Femur (tissue), 1 donor: ENCODE data around the gene PRDM16.

Experiments
- DNase-seq: peaks from one replicate; pipeline ENCODE4 v3.0.0-alpha.2; 2017

Gene PRDM16

GRCh38 chr1:3472906-3473305 lies 403.9 kb downstream of the PRDM16 start:
- DNase-seq, result no peak

GRCh38 chr1:3473381-3473844 lies 404.4 kb downstream of the PRDM16 start:
- peak; percentile 64 for DNase-seq

GRCh38 chr1:3474016-3474415 lies 405.0 kb downstream of the PRDM16 start:
- no peak for DNase-seq

DNA sequence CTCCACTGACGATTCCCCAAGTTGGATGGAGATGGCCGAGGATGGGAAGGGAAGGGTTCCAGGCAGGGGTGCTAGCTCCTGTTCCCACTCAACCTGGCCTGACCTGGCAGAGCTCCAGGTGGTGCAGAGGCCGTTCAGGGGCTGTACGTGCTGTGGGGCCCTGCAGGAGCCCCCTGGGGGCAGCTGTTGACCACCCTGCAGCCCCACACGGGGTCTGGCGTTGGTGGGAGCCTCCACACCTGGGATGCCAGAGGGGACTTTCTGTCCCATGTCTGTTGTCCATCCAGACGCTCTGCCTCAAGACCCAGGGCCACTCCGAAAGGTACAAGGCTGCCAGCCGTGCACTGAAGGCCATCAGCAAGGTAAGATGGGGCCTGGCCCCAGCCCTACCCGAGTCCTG lies 405.4 kb downstream of the PRDM16 start:
- DNase-seq, result no peak

DNA sequence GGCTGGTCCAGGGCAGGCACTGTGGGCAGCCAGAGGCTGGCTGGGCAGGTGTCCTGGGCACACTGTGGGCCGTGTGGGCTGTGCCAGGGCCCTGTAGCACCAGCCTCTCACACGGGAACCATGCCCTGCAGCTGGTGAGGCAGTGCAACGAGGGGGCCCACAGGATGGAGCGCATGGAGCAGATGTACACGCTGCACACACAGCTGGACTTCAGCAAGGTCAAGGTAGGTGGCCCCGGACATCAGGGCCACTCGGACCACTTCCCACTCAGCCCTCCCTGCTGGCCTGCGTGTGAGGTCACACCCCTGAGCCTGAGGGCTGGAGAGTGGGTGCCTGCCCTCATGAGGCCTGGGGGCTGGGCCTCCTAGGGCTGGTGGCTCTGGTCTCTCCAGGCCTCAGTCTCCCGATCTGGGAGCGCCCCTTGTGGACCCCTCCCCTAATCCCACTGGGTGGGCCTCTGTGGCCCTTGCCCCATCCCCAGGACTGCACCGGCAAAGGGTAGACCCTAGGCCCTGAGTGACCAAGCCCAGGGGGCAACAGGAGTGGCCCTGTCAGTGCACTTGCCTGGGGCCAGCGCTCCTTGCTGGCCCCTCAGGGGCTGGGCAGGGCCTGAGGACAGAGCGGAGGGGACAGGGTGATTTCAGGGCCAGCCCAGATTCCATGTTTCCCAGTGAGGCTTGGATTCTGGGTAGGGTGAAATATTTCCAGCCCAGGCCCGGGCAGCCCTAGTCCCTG lies 407.0 kb downstream of the PRDM16 start:
- no peak for DNase-seq

- DNase-seq, result no peak
Observed at GRCh38 chr1:3476666-3477065, 407.7 kb downstream of the PRDM16 start.

DNA sequence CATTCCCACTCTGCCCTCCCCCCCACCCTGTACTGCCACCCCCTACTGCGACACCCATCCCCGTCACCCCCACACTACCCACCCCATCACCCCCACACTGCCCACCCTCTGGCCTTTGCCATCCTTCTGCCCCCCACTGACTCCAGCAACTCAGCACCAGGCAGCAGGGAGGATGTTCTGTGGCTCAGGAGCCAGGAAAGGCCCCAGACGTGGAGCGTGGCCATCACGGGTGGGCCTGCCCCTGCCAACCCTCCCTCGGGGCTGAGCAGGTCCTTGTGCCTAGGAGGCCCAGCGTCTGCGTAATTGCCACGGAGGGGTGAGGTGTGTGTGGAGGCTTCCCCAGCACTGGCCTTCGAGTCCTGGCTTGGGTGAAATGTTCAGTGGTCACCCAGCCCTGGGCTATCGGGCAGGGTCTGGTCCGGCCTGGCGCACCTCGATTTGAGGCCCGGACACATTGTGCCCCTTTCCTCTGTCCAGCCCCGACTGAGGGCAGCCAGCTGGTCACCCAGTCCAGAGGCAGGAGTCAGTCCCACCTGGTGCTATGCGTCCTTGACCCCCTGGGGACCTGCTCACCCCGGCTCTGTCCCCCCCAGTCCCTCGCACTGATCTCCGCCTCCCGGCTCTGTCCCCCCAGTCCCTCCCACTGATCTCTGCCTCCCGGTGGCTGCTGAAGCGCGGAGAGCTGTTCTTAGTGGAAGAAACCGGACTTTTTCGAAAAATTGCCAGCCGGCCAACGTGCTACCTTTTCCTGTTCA lies 408.4 kb downstream of the PRDM16 start:
- DNase-seq, result no peak

DNA sequence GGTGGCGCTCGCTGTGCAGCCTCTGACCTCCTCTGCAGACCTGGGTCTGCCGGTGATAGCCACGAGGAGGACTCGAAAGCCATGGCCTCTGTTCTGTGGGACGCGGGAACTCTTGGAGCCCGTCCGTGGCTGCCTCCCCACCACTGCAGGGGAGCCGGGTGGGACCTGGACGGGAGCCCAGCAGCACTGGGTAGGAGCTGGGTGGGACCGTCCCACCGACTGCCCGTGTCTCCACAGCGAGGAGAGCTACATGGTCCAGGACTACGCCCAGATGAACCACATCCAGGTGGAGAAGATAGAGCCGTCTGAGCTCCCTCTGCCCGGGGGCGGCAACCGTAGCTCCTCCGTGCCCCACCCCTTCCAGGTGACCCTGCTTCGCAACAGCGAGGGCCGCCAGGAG lies 409.2 kb downstream of the PRDM16 start:
- DNase-seq, result no peak

DNA sequence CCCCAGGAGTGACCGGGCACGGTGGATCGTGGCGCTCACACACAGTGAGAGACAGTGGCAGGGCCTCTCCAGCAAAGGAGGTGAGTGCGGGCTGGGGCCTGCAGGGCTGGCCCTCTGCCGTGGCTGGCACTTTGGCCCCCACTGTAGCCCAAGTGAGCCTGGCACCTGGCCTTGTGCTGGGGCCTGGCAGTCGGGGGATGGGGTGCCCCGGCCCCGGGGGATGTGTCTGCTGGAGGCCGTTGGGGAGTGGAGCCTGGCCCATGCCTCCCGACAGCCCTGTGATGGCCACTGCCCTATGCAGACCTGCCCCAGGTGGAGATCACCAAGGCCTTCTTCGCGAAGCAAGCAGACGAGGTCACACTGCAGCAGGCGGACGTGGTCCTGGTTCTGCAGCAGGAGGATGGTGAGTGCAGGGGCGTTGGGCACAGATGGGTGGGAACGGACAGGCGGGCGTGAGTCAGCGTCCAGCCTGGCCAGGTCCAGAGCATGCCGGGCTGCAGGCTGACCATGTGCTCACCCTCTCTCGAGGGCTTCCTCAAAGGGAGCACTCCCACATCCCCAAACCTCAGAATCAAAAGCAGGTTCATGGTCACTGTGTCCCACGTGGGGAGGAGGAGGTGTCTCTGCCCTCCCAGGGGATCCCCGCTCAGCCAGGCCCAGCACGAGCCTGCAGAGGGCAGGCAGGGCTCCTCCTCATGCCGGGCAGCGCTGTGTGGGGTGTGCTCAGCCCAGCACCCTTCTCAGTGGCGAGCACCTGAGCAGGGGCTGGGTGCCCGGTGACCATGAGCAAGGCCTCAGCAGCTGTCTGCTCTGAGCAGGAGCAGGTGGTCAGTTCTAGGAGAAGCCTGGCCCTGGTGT lies 410.7 kb downstream of the PRDM16 start:
- no peak for DNase-seq

GRCh38 chr1:3480369-3480719 lies 411.3 kb downstream of the PRDM16 start:
- no peak for DNase-seq

- no peak for DNase-seq
Observed at GRCh38 chr1:3481046-3481445, 412.0 kb downstream of the PRDM16 start.

DNA sequence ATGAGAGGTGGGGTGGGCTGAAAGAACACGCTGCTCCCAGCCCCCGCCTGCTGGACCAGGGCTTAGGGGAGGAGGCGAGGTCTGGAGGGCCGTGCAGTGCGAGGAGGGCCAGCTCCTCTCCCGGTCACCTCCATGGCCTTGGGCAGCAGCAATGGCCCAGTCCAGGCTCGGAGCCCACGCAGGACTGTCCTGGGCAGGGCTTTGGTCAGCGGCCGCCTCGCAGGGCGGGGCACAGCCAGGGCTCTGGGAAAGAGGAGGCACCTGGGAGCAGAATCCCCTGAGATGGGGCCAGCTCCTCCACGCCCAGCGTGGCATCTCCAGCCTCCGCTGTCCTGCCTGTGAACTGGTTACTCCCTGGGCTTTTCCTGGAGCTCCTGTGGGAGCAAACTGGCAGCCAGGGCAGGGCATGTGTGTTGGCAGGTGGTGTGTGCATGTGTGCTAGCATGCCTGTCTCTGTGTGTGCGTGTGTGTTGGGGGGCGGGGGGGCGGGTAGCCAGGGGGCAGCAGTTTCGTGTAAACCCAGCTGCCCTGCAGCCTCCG lies 412.9 kb downstream of the PRDM16 start:
- no peak for DNase-seq

GRCh38 chr1:3482378-3482849 lies 413.4 kb downstream of the PRDM16 start:
- no peak for DNase-seq

DNA sequence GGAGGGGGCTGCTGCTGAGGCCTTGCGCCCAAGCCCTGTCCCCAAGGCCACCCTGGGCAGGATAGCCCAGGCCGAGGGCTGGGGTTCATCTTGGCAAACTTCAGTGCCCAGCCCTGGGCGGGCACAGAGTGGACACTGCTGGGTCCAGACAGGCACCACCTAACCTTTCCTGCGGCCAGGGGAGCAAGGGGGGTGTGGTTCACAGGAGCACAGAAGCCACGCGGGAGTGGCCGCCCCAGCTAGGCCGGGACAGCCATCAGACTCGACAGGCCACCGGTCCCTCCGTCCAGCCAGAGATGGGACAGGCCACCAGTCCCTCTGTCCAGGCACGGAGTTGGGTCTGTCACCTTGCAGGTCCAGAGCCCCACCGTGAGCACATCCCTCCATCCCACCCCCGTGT lies 414.4 kb downstream of the PRDM16 start:
- no peak for DNase-seq

DNA sequence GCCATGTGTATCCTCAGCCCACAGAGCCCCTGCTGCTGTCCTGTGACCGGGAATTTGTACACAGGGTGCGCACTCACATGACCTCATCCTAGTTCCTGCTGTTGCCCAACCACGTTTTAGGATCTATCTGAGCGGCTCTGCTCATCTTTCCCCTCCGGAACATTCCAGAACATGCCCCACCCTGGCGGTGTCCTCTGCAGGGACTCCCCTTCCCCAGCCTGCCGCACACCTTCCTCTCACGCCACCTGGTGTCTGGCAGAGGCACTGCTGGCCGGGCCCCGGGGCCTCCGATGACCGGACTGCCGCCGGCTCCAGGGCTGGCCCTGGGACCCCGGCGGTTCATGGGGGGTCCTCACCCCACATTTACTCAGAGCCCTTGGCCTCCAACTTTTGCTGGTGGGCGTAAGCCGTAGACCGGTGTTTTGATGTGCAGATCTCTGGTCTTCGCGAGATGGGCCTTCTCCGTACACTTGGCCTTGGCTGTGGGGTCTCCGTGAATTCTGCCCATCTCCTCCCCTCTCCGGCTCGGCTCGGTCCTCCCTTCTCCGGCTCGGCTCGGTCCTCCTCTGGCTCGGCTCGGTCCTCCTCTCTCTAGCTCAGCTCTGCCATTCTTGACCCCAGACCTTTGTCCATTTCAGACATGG lies 414.9 kb downstream of the PRDM16 start:
- DNase-seq, result no peak

- no peak for DNase-seq
Observed at GRCh38 chr1:3485016-3485415, 416.0 kb downstream of the PRDM16 start.
